CD1c-positive myeloid dendritic cell (primary cell): ENCODE results near the gene PDE6A.

Experiments
- DNase-seq: peaks from one replicate; pipeline ENCODE4 v3.0.0-alpha.2; 2016; ENCODE audit errors: extremely low spot score

PDE6A gene

DNA sequence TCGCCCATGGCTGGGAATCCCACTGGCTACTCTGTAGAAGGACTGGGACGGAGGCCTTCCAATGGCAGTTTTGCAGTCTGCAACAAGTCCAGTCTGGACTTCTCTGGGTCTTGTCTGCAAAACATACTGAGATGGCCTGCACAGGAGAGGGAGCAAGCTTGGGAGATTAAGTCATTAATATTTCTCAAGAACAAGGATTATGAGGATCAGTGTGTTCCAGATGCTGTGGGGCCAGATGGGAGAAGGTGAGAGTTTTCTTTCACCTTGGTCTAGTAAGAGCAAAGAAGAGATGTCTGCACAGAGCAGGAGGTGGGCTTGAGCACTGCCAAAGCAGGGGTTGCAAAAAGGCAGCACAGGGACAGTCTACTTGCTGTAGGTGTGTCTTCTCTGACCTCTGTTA is at the start of gene PDE6A:
Gene PDE6A (minus strand): TSS at position 128 of the 400 bp plus-strand sequence. CDS start 120 bp downstream, at position 8.
- DNase-seq: no peak

DNA sequence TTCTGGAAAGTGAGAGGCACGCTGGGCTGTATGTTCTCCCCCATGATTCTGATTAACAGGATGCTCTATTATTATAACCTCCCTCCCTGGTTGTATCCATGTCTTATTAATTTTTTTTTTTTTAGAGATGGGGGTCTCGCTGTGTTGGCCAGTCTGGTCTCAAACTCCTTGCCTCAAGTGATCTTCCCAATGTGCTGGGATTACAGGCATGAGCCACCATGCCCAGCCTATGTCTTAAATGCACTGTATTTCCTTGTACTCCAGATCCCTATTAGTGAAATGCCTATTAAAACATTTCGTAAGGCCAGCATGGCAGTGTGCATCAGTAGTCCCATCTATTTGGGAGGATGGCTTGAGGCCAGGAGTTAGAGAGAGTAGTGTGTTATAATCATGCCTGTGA is 48.9 kb upstream of the PDE6A start:
- no peak for DNase-seq

DNA sequence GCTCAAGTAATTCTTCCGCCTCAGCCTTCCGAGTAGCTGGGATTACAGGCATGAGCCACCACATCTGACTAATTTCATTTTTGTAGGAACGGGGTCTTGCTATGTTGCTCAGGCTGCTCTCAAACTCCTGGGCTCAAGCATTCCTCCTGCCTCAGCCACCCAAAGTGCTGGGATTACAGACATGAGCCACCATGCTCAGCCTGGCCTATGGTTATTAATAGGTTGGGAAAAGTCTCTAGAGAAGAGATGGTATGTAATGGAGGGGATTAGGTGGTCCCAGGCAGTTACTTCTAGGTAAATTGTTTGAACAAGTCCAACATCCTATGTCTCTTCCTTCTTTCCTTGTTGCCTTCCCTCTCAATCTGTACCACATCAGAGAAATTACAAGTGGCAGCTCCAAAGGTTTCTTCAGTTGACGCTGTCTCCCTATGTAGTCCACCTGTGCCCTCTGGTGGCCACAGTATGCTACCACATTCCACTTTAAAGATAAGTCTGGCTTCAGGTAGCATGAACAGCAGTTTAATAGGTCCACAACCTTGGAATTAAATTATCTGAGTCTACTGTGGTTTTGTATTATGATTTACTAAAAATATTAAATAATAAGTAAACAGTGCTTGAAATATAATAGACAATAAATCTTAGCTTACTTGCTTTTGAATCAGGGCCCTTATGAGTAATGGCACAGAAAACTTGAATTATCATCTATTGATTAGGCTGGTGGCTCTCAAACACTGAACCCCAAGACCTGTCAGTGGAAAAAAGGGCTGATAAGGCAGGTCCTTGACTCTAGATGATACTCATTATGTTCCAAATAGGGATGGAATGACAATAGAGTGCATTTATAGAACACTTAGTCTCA is 46.2 kb upstream of the PDE6A start:
- DNase-seq: peak; percentile 79

DNA sequence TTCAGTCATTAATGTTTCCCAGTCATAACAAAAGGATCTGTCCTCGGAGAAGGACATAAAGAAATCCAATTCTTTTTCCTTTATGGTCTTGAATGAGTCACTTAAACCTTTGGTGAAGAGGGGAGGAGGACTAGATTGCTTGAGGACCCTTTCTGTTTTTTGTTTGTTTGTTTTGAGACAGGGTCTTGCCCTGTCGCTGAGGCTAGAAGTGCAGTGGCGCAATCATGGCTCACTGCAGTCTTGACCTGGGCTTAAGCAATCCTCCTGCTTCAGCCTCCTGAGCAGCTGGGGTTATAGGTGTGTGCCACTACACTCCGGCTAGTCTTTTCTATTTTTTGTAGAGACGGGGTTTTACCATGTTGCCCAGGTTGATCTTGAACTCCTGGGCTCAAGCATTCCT is 43.5 kb upstream of the PDE6A start:
- no peak for DNase-seq

DNA sequence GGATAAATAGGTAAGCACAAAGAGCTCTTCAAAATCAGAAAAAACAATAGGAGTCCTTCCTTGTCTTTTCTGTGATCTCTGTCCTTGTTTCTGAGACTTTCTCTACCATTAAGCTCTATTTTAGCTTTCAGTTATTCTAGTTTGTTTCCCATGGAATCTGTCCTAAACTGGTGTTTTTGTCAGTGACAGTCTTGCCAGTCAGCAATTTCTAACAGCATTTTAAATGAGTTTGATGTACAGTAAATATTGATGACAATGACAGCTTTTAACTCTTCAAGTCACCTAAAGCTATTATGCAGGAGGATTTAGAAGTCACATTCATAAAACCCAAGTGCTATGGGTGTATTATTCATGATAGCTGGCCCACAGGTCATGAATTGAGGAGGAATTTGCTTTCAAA is 37.9 kb upstream of the PDE6A start:
- DNase-seq: no peak

DNA sequence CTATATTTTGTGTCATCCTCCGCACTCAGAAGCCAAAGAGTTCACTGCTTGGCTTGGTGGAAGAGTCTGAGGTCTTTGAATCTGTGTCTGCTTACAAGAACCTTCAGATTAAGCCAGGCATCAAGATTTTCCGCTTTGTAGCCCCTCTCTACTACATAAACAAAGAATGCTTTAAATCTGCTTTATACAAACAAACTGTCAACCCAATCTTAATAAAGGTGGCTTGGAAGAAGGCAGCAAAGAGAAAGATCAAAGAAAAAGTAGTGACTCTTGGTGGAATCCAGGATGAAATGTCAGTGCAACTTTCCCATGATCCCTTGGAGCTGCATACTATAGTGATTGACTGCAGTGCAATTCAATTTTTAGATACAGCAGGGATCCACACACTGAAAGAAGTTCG is 36.6 kb upstream of the PDE6A start:
- DNase-seq: no peak

DNA sequence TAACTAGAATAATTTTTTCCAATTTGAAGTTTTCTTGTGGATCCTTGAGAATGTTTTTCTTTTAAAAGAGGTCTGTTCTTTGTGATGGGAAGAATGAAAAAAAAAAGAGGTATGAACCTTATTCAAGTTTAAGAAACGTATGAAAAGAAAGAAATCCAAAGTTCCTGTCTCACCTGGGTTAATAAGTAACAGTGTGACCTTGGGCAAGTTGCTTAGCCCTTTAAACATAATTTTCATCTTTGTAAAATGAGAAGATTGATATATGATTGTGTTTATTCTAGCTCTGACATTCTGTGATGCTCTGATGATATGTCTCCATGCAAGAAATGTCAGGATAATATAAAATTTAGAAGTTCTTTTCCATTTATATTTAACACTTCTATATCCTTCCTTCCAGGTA is 35.3 kb upstream of the PDE6A start:
- no peak for DNase-seq

DNA sequence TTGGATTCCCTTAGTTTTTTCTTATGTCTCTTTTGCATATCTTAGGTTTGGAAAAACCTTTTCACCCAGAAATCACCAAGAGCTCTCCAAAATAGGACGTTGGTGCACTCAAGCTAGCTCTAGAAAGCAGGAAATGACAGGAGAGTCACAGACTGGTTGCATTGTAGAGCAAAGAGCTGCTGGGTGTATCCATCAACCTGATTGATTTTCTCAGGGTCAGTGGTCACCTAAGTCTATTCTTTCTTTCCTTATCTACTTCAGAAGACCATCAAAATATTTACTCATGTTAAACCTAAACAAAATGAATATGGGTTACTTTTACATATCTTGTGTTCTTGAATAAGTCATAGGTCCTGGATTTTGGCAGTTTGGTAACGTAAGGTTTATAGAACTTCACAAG is 30.8 kb upstream of the PDE6A start:
- no peak for DNase-seq

DNA sequence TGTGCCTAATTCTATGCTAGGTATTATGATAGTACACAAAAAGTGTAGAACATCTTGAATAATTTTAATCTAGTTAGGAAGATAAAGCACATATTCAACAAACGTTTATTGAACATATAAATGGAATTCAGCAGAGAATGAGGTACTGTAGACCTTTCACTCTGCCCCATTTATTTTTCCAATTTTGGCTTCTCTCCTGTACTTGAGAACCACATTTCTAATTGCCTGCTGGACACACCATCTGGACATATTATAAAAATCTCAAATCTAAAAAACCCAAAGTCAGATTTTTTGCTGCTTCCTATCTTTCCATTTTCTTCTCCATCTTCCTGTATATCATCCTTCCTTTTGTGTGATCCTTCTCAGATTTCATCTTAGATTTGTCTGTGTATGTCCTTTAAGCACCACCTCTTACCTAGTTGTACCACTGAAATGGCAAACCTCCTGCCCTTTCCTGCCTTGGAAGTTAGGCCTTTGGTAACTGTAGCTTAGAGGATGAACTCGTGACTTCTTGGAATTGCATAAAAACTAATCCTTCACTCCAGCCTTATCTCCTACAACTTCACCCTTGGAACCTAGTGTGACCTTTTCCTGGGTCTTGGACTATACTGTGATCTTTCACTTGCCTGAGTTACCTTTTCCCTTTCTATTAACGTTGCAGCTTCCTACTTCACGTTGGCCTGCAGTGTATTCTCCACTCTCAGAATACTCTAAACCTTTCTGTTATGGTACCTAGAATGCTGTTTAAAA is 24.8 kb upstream of the PDE6A start:
- DNase-seq: no peak

DNA sequence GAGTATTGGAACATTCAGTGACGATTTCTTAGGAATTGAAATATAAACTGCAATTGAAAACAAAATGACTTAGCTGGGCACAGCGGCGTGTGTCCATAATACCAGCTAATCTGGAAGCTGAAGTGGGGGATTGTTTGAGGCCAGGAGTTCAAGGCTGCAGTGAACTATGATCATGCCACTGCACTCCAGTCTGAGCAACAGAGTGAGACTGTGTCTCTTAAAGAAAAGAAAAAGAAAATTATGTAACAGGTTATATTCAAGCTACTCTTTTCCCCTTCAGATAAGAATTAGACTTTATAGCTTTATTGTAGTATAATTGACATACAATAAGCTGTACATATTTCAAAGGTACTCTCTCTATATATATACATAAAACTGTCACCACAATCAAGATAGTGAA is 22.4 kb upstream of the PDE6A start:
- DNase-seq: no peak

DNA sequence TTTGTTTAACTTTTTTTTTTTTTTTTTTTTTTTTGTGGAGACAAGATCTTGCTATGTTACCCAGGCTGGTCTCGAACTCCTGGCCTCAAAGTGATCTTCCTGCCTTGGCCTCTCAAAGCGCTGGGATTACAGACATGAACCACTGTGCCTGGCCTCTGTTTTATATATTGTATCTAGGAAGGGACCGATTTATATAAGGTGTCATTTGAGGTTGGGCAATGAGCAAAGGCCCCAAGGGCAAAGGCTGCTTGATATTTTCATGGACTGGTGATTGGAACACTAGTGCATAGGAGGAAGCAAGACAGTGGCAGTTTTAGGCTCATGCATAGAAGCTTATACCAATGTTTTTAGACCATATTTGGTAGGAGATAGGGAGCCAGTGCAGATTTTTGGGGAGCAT is 19.1 kb upstream of the PDE6A start:
- DNase-seq: no peak

DNA sequence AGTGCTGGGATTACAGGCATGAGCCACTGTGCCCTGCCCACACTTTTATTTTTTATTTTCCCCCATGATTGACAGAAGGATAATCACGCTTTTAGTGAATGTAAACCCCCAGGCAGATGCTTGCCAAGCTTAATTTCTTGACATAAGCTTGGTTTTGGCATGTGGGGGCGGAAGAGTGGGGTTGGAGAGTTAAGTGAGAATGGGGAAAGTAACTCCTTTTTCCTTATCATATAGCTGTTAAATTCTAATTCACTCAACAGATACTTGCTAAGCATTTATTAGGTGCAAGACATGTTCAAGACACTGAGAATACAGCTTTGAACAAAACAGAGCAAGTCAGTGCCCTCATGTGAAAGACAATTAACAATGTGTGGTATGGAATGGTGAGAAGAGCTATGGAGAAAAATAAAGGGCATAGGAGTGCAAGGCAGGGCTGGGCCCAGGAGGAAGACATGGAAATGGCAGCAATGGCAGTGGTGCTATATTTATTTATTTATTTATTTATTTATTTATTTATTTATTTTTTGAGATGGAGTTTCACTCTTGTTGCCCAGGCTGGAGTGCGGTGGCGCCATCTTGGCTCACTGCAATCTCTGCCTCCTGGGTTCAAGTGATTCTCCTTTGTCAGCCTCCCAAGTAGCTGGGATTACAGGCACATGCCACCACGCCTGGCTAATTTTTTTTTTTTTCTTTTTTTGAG is 18.2 kb upstream of the PDE6A start:
- no peak for DNase-seq

DNA sequence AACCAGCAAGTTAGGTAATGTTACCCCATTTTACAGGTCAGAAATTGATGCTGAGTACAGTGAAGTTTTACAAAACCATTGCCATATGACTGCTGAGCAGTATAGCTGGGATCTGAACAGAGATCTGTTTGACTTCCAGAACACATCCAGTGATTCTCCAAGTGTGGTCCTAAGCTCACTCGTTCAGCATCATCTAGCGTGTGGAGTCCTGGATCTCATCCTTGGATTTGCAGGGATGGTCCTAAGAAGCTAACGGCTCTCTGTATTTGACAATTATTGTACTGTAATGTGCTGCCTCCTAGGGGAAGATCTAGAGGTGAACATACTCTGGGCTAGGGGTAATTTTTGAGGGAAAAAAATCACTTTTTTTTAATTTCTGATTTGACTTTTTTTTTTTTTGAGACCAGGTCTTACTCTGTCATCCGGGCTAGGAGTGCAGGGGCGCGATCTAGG is 17.4 kb upstream of the PDE6A start:
- DNase-seq: no peak

DNA sequence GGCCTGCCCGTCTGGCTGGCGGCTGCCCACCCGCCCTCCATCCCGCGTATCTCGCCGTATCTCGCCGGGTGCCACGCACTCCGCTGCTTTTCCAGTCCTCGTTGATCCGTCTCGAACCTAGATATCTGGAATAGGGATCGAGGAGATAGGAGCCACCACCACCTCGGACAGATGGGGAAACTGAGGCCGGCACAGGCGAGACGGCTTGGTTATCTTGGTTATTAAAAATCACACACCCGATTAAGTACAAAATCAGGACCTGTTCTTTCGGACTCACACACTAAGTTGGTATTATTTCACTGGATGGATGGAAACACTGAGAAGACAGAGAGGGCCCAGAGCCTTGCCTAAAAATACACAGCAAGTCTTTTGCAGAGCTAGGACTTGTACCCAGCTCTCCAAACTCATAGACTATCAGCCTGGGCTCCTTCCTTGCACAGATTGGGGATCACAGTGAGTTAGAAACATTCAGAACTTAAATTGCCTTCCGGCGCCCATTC is 16.6 kb upstream of the PDE6A start:
- no peak for DNase-seq

DNA sequence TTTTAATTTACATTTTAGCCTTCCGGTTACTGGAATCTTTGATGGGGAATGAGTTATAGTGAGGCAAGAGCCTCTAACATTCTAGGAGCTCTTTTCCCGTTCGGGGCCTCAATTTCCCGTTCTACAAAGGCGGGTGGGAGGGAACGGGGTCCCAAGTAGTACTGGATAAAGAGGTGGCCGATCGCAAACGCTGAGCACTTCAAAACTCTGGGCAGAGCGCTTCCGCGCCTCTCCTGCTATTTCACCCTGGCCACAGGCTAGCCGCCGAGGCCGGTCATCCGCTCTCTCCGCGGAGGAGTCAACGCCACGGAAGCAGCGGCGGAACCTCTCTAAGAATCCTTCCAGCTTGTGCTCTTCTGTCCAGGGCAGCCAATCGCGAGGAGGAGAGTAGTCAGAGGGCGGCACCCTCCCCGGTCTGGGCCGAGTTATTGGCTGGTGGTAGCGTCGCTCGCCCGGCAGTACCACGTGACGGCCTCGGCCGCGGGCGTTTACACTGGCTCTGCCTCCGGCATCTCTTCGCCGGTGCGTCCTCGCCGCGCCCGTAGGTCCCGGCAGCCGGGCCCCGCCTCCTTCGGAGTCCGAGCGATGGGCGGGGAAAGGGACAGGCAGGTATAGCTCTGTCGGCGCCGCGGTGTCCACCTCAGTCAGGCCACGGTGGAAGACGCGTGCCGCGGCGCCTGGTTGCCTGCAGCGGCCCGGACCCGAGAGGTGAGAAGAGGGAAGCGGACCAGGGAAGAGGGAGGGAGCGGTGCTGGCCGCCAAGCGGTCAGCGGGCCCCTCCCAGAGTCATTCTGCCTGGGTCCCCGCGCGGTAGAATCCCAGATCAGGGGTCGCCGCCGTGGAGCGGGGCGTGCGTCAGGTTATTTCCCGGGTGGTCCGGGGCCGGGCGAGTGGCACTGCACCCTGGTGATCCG is 15.9 kb upstream of the PDE6A start, which contains the start of gene SLC26A2:
Gene SLC26A2 (plus strand): TSS at position 487 of the 914 bp plus-strand sequence. CDS start 16,895 bp downstream, outside the sequence.
- DNase-seq: peak; percentile 98

DNA sequence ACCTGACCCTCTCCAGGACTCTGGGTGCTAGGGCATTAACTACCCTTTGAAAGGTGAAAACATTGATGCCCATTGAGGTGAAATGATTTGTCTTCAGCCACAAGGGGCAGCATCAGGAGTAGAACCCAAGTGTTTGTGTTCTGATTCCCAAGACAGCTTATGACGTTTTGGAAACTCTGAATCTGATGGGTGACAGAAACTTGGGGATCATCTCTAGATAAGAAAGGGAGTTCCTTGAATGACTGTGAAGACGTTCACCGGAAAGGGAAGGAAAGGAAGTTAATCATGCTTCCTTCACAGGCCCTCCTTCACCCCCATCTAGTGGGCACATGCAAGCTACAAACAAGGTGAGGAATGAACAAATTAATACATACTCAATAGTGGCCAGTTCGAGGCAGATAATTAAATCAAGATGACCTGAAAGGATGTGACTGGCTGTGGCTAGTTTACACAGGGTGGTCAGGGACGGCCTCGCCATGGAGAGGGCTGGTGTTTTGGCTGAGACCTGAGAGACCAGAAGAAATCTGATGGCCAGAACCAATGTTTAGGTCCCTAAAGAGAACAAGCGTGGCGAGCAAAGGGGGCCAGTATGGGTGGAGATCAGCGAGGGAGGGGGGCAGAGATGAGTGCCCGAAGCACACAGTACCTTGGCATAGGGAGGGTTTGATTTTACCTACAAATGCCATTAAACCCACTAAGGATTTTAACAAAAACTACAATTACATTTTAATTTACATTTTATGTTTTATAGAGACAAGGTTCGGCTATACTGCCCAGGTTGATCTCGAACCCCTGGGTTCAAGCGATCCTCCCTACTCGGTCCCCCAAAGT is 15.0 kb upstream of the PDE6A start:
- DNase-seq: peak; percentile 64

DNA sequence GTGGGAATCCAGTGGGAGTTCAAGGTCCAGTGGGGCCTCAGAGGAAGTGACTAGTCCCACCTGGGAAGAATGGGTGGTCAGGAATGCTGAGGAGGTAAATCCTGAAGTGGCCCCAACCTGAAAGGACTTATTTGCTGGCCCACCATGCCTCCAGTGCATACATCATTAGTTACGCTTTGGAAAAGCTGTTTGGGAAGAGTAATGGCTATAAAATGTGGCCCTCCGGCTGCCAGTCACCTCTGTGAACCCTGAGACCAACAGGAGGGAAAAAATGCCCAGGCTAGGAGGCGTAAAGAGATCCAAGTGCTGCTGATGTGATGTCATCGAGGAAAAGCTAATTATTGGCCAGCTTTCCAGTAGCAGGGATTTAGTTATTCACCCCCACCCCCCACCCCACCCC is 13.3 kb upstream of the PDE6A start:
- DNase-seq: no peak

DNA sequence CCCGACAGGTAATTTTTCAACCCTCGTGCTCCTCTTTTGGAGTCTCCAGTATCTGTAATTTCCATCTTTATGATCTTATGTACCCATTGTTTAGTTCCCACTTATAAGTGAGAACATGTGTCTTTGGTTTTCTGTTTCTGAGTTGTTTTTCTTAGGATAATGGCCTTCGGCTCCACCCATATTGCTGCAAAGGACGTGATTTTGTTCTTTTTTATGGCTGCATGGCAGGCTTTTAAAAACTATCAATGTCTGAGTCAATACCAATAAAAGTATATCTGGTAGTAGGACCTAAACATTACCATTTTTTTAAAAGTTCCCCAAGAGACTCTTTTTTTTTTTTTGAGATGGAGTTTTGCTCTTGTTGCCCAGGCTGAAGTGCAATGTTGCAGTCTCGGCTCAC is 12.1 kb upstream of the PDE6A start:
- no peak for DNase-seq

DNA sequence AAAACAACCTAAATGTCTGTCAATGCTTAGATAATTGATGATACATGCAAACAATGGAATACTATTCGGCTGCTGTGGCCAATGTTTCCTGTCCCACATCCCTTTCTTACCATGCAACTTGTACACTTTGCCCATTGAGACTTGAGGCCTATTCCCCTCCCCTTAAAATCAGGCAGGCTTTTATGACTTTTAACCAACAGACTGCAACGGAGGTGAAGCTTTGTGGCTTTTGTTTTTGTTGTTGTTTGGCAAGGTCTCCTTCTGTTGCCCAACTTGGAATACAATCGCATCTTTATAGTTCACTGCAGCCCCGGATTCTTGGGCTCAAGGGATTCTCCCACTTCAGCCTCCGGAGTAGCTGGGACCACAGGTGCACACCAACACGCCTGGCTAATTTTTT is 10.2 kb upstream of the PDE6A start:
- no peak for DNase-seq

DNA sequence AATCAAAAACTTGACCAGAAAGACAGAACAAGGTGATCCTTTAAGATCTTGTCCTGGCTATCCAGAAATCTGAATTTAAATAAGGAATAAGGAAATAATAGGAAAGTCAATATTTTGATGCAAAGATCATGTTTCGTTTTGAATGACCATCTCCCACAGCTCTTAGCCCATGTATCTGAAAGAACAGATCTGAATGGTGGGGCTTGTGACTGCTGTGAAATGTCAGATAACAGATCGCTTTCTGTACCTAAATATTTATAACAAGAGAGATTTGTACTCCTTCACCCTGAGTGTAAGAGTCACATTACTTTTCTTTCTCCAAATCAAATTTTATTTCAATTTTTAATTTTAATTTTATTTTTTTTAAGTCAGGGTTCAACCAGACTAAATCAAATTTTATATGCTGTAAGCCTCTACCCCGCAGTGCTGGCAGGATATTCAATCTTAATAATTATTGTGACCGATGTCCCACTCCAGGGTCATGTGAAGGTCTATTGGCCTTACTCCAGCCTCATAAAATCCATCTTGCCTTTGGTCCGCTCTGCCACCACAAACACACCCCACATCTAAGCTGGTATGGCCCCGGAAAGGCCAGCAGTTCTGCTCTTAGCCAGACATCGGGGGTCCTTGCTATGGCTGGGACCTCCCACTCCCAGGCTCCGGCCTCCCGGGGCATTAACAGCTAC is 9.0 kb upstream of the PDE6A start:
- no peak for DNase-seq
